GM10266 (cell line): ENCODE results near the gene TSPAN1.

ENCODE experiments used
- DNase-seq: peaks from one replicate; pipeline ENCODE4 v3.0.0; 2012; ENCODE audit errors: extremely low spot score
- CTCF ChIP-seq: IDR thresholded peaks from 2 replicates; pipeline ENCODE4 v1.5.1; 2012; ENCODE audit warnings: mild to moderate bottlenecking, low read depth; ENCODE audit not compliant: control insufficient read depth, insufficient read depth; ENCODE audit errors: missing control alignments

The TSPAN1 gene

GRCh38 chr1:46160212-46160611 lies 14.7 kb upstream of the TSPAN1 start:
- DNase-seq: no peak
- no peak for TF ChIP-seq CTCF

- no peak for TF ChIP-seq CTCF
- no peak for DNase-seq
Observed at GRCh38 chr1:46166521-46167462, 8.1 kb upstream of the TSPAN1 start.

- TF ChIP-seq CTCF: no peak
- DNase-seq: no peak
Observed at GRCh38 chr1:46168477-46168876, 6.4 kb upstream of the TSPAN1 start.

- no peak for TF ChIP-seq CTCF
- no peak for DNase-seq
Observed at GRCh38 chr1:46169811-46170454, 5.0 kb upstream of the TSPAN1 start.

- no peak for TF ChIP-seq CTCF
- DNase-seq: no peak
Observed at GRCh38 chr1:46171351-46171750, 3.5 kb upstream of the TSPAN1 start.

- no peak for DNase-seq
- no peak for TF ChIP-seq CTCF
Observed at GRCh38 chr1:46171871-46172270, 3.0 kb upstream of the TSPAN1 start.

- no peak for DNase-seq
- no peak for TF ChIP-seq CTCF
Observed at GRCh38 chr1:46172321-46172720, 2.6 kb upstream of the TSPAN1 start.
